ENCODE results near the gene AGBL4. TPM values are rescaled to one million over a fixed set of nuclear protein-coding genes. Genes with fewer than 3 reads are reported as not detected.

Gene AGBL4
- total and polyA plus RNA-seq, 7 donors: 0.01 to 0.05 TPM; not detected in 5

GRCh38 chr1:48967318-48967717, 1056.4 kb downstream of the AGBL4 start:
- TF ChIP-seq CTCF (IDR thresholded peaks at IDR 0.05): no peak
- no peak overlapping the region for H3K4me3 ChIP-seq
- WGBS, 3 donors: 56 to 63% (median 61%) methylated on average over 3 of the region's 3 CpGs
- intact Hi-C loops (cut with DNase I): no loop called here
- ATAC-seq (no peak), DNase-seq (no peak)
- H3K36me3 ChIP-seq (ENCODE audit: insufficient read depth in 1 of 2, low read depth in 1 of 2): no peaks in the 10 kb centered on the region
- no peaks in the 10 kb centered on the region for H3K4me1 ChIP-seq
- peaks cover 0 to 2% (median 0%) of the 10 kb centered on the region in 3 donors for H3K27me3 ChIP-seq (ENCODE audit: insufficient read depth in 3 of 3, low read length in 2 of 3)
- no peaks in the 10 kb centered on the region for H3K9me3 ChIP-seq
- no peak overlapping the region for H3K27ac ChIP-seq

- Histone ChIP-seq H3K27me3 (ENCODE audit: insufficient read depth in 3 of 3, low read length in 2 of 3) (peaks cover 0 to 2% (median 0%) of the 10 kb centered on the region in 3 donors), H3K36me3 (ENCODE audit: insufficient read depth in 1 of 2, low read depth in 1 of 2) (no peaks in the 10 kb centered on the region), H3K4me1 (no peaks in the 10 kb centered on the region), H3K9me3 (no peaks in the 10 kb centered on the region), H3K27ac (no peak overlapping the region), H3K4me3 (no peak overlapping the region)
- no peak for TF ChIP-seq CTCF (IDR thresholded peaks at IDR 0.05)
- DNase-seq: no peak
- no peak for ATAC-seq
- intact Hi-C loops (cut with DNase I): no loop called here
Measured at GRCh38 chr1:48966583-48966982, 1057.2 kb downstream of the AGBL4 start.

GRCh38 chr1:48960320-48960719, 1063.4 kb downstream of the AGBL4 start:
- H3K27ac ChIP-seq: no peak overlapping the region
- peaks cover 0 to 3% (median 0%) of the 10 kb centered on the region in 3 donors for H3K27me3 ChIP-seq (ENCODE audit: insufficient read depth in 3 of 3, low read length in 2 of 3)
- DNase-seq: no peak
- intact Hi-C loops (cut with DNase I): no loop called here
- no peaks in the 10 kb centered on the region for H3K9me3 ChIP-seq
- no peaks in the 10 kb centered on the region for H3K36me3 ChIP-seq (ENCODE audit: insufficient read depth in 1 of 2, low read depth in 1 of 2)
- no peak overlapping the region for H3K4me3 ChIP-seq
- no peaks in the 10 kb centered on the region for H3K4me1 ChIP-seq
- TF ChIP-seq CTCF (IDR thresholded peaks at IDR 0.05): no peak
- ATAC-seq: no peak

GRCh38 chr1:48955774-48956173, 1068.0 kb downstream of the AGBL4 start:
- no peaks in the 10 kb centered on the region for H3K4me1 ChIP-seq
- TF ChIP-seq CTCF (IDR thresholded peaks at IDR 0.05): no peak
- H3K4me3 ChIP-seq: no peak overlapping the region
- DNase-seq: no peak
- no peaks in the 10 kb centered on the region for H3K36me3 ChIP-seq (ENCODE audit: insufficient read depth in 1 of 2, low read depth in 1 of 2)
- H3K9me3 ChIP-seq: no peaks in the 10 kb centered on the region
- ATAC-seq: no peak
- no peak overlapping the region for H3K27ac ChIP-seq
- intact Hi-C loops (cut with DNase I): no loop called here
- peaks cover 0 to 3% (median 3%) of the 10 kb centered on the region in 3 donors for H3K27me3 ChIP-seq (ENCODE audit: insufficient read depth in 3 of 3, low read length in 2 of 3)

GRCh38 chr1:48953617-48954016, 1070.1 kb downstream of the AGBL4 start:
- no peaks in the 10 kb centered on the region for H3K9me3 ChIP-seq
- intact Hi-C loops (cut with DNase I): no loop called here
- no peak for TF ChIP-seq CTCF (IDR thresholded peaks at IDR 0.05)

More at GRCh38 chr1:48953617-48954016, 1070.1 kb downstream of the AGBL4 start:
- peaks cover 0 to 3% (median 0%) of the 10 kb centered on the region in 3 donors for H3K27me3 ChIP-seq (ENCODE audit: insufficient read depth in 3 of 3, low read length in 2 of 3)
- no peak overlapping the region for H3K4me3 ChIP-seq
- WGBS, 3 donors: 77 to 88% (median 80%) methylated on average over 3 of the region's 3 CpGs
- H3K4me1 ChIP-seq: no peaks in the 10 kb centered on the region
- DNase-seq (no peak), ATAC-seq (no peak)
- H3K27ac ChIP-seq: no peak overlapping the region
- H3K36me3 ChIP-seq (ENCODE audit: insufficient read depth in 1 of 2, low read depth in 1 of 2): no peaks in the 10 kb centered on the region

All from psoas muscle (tissue), 8 donors.